Inflammatory macrophage treated with lipopolysaccharide for 1 hour (primary cell): ENCODE measurements around the gene SERPINB4.
"Not testable (repeated sequence)": the region's sequence is repeated elsewhere in the genome, so short reads cannot be mapped to it uniquely, and the experiment has no call there.

Experiments used
- DNase-seq, 2 donors: peaks; one replicate each; pipeline ENCODE4 v3.0.0-alpha.2; 2020 to 2022

Gene SERPINB4

DNA sequence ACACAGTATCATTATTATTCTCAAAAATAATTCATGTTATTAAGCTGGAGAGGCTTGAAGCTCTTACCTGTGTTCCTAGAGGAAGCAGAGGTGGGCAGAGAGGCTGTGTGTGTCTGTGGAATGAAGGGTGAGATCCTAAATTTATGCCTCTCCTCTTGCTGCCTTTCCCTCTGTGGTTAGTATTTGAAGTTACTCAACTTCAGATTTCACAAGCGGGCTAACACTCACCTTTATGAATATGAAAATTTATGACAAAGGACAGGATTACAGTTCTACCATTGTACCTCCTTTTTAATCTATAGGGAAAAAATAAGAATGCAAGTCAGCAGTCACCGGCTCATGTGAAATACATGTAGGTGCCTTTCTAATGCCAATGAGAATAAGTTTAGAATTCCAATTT lies at the start of gene SERPINB4:
SERPINB4 (minus strand) TSS at position 115 of the 400 bp plus-strand sequence. CDS start 679 bp downstream, outside the sequence.
- not testable (repeated sequence) for DNase-seq

DNA sequence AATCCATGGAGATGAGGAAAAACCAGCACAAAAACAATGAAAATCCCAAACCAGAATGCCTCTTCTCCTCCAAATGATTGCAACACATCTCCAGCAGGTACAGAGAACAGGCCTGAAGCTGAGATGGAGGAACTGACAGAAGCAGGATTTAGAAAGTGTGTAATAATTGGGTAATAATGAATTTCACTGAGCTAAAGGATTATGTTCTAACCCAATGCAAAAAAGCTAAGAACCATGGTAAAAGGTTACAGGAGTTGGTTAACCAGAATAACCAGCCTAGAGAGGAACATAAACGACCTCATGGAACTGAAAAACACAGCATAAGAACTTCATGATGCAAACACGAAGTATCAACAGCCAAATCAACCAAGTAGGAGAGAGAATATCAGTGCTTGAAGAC lies 45.0 kb upstream of the SERPINB4 start:
- no peak for DNase-seq

DNA sequence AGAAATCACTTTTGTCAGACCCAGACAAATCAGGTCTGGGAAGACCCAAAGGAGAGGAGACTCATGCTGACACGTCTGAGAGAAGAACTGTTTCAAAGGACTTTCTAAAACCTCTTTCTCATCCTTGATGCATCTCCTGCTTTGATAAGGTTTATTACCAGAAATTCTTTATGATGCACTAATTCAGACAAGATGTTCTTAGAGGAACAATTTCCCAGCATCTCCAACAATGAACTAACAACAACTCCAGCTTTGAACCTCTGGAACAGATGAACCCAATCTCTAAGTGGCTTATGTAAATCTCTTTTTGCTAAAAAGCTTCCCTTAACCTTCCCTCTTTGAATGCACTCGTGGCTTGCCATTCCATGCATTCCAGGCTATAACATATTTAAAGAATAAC lies 42.8 kb upstream of the SERPINB4 start:
- no peak for DNase-seq

DNA sequence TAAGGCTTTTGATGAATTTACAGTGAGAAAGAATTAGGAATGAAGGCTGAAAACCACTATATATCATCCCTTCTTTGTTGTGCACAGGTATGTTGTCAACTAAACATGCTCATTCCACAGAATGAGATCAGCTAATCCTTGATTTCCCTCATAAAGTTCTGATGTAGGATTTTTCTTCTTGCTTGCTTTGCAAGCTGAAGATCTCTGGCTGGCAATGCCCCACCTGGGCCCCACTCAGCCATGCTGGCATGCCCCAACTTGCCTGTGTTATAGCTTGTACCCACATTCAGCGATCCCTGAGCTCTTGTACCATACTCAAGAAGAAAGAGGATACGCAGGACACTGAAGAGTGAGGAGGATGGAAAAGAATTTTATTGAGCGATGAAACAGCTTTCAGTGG lies 40.7 kb upstream of the SERPINB4 start:
- DNase-seq: no peak

DNA sequence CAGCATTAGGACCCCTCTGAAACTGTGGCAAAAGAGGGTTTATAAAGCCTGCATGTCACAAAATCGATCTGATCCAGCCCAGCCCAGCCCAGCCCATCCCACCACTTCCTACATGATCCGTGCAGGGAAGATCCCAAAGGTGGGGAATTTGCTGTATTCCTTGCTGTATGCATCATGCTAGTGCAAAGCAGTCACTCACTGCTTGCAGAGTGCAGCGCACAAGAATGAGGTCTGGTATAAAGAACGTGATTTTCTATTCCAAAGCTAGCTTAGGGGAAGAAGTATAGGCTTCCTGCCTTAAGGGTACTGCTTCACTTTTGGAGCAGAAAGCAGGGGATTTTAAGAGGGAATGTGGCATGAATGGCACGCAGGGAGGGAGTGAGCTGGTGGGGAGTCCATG lies 39.8 kb upstream of the SERPINB4 start:
- DNase-seq: no peak

DNA sequence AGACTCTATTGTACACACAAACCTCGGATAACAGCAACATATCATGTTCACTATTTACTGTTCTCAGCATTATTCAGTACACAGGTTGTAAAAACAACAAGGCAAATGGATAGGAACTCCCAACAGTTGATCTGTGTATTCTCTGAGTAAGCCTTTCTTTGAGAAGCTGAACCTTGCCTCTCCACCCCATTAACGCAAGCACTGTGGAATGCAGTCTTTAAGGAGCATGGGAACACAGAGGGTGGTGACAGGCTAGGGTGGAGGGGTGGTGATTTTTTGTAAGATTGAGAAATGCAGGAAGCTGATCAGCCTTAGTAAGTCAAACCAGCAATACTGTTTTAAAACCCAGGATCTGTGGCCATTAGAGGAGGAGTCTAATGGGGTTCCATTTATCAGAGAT lies 39.1 kb upstream of the SERPINB4 start:
- DNase-seq: no peak

DNA sequence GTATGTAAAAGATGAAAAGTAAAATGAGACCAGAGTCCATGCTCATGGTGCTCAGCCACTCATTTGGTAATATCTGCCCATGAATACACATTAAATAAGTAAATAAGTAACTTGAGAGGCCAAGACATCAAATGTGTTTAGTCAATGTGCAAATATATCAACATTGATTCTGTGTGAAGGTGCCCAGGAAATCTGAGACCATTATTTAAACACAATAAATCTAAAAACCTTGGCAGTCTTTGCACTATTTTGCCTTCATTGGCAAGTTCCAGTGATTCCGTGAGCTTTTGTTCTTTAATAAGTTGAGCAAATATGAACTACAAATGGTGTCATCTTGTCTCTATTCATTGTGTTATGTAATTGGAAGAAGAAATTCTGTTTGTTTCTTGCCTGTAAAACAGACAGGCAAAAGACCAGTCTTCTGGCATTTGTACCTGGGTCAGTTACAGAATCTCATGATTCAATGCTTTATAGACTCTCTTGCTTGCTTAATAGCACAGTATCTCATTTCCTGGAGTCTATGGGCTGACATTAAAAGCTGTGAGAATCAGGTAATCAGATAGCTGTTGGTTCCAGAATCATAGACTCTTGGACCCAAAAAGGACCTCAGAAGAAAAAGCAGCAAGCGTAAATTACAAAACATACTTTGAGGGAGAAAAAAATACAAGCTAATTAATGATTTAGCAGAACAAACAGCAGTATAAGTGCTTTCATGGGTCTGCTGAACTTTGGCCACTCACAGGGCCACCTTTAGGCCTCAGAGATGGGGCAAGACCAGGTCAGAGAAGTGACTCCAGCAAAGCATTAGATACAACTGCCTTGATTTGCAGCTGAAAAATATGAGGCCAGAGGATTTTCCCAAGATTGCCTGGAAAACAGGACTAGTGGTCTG lies 37.6 kb upstream of the SERPINB4 start:
- DNase-seq: no peak

DNA sequence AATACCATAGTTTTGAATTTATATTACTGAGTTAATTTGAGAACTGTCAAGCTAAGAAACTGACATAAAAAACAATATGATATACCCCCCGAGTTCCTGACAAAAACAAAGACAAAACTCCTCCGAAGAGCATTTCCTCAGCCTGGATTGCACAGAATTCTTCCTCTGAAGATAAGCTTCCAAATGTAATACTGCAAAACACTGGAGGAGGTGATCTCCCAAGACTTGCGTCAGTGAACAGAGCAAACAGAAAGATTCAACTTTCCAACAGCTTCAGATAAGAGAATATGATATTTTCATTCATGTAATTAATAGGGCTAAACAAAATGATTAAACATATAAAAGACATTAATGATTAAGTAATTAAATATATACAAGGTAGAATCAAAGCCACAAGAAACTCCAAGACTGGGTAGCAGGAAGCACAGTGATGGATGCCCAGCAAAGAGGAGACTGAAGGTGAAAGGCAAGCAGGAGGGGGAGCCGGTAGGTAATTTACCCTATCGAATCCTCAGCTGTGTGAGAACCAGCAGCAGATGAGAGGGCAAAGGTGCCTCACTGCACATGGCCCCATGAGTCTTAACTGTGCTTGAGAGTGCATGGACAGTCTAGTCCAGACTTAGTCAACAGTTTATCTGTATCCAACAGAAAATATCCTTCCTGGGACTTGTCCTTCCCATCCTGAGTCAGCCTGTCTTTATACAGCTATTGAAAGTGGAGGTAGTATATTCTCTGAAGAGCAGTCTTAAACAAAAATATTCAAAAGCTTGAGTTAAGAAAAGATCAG lies 36.0 kb upstream of the SERPINB4 start:
- no peak for DNase-seq

DNA sequence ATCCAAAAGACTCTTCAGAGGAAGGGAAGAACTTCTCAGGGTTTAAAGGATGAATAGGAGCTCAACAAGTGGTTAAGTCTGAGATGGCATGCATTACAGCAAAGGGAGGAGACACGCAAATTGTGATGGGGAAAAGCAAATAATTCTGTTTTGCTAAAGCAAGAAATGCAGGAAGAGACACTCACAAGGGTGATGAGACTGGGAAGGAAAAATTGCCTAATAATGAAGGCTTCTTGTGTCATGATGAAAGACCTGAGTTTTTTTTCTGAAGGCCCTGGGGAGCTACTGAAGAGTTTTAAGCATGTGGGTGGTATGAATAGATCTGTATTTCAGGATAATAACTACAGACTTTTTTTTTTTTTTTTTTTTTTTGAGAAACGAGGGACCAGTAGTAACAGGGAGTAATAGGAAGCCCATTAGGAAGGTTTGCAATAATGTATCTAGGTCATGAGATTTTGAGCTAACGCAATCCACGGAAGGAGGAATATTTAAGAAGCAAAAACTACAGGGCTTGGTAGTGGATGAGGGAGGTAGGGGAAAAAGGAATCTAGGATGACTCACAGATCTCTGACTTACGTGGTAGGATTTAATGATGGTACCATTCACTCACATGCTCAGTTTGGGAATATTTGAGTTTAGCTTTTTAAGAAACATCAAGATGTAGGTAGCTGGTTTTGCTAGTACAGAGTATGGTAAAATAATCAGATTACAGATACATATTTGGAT lies 33.6 kb upstream of the SERPINB4 start:
- peak; percentile 37 to 50 for DNase-seq

DNA sequence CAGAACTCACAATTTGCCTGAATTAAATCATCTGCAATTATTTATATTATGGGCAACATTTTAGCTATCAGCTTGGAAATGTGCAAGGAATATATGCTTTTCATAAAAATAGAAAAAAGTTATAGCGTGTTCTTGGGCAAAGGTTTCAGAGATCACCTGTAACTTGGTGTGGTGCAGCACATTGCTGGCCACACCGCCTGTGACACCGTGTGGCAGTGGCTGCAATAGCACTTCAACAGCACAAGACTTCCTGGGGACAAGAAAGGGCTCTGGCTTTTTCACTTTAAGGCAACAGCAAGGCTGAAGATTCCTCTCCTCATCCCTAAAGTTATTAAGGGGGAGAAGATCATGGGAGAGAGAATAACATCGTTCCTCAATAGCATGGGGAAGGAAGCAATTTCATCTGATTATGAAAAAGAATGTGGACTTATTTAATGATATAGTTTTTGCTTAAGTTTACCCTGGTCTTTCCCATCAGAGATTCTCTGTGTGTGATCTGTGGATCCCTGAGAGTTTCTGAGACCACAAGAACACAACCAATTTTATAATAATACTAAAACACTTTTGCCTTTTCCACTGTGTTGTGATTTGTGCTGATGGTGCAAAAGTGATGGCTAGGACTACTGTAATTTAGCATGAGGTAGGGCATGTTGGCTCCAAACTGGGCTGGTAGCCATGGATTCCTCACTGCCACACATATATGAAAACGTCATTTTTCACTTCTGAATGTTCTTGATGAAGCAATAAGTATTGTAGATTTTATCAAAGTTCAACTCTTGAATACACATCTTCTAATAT lies 32.7 kb upstream of the SERPINB4 start:
- DNase-seq: no peak

DNA sequence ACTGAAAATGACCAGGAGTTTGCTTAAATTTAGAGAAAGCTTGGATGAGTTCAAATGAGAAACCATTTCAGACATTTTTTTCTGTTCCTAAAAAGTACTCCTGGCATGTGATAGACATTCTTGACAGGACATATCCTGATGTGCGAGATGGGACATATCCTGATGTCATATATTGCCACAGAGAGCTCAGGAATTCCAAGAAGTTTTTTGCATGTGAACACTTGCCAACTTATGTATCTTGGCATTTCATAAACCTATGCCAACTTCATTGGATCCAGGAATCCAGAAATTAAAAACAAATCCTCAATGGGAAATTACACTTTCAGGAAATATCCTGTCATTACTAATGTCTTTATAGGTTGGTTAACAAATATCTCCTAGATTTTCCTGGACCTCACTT lies 20.5 kb upstream of the SERPINB4 start:
- DNase-seq: no peak

DNA sequence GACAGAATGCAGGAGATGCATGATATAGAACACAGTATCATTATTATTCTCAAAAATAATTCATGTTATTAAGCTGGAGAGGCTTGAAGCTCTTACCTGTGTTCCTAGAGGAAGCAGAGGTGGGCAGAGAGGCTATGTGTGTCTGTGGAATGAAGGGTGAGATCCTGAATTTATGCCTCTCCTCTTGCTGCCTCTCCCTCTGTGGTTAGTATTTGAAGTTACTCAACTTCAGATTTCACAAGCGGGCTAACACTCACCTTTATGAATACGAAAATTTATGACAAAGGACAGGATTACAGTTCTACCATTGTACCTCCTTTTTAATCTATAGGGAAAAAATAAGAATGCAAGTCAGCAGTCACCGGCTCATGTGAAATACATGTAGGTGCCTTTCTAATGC lies 17.7 kb upstream of the SERPINB4 start, which contains the start of gene SERPINB3:
SERPINB3 (minus strand) TSS at position 144 of the 400 bp plus-strand sequence. CDS start 677 bp downstream, outside the sequence.
- not testable (repeated sequence) for DNase-seq

DNA sequence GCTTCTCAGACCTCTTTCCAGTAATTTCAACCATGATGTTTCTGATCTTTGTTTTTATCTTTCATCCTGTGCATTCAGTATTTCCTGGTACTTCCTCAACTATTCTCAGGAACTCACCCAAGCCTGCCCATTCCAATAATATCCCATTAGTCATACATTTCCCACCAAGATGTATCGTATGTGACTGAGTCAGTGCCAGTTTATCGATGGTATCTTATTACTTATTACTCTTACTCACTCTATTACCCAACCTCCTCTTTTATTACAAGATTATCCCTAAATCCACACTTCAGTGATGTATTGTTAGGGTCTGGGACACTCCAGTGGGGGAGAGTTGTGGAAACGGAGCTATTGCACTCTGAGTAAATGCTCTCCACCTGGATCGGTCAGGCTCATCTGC lies 14.9 kb upstream of the SERPINB4 start:
- DNase-seq: not testable (repeated sequence)

DNA sequence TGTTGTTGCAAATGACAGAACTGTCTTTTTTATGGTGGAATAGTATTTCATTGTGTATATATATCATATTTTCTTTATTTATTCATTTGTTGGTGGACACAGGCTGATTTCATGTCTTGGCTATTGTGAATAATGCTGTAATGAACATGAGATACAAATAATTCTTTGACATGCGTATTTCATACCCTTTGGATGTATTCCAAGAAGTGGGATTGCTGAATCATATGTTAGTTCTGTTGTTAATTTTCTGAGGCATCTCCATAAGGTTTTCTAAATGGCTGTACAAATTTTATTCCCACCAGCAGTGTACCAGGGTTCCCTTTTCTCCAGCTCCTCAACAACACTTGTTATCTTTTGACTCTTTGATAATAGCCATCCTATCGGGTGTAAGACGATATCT lies 6.2 kb upstream of the SERPINB4 start:
- not testable (repeated sequence) for DNase-seq

DNA sequence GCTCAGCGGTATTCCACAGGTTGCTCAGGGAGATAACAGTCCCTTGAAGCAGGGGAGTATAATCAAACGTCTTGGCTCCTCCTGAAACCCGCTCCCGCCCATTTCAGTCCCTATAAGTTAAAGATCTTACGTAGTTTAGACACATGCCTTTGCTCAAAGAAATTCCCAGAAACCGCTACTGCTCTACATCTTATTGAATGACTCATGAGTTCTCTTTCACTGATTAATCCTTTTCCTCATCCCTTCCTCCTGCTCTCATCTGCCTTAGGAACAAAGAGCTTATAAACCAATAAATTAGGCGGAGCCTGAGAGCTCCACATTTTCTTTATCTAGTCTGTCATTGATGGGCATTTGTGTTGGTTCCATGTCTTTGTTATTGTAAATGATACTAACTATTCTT lies 4.2 kb upstream of the SERPINB4 start:
- DNase-seq: no peak

DNA sequence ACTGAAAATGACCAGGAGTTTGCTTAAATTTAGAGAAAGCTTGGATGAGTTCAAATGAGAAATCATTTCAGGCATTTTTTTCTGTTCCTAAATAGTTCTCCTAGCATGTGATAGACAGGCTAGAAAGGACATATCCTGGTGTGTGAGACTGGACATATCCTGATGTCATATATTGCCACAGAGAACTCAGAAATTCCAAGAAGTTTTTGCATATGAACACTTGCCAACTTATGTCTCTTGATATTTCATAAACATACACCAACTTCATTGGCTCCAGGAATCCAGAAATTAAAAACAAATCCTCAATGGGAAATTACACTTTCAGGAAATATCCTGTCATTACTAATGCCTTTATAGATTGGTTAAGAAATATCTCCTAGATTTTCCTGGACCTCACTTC lies 2.9 kb upstream of the SERPINB4 start:
- peak; percentile 3 to 7 for DNase-seq

DNA sequence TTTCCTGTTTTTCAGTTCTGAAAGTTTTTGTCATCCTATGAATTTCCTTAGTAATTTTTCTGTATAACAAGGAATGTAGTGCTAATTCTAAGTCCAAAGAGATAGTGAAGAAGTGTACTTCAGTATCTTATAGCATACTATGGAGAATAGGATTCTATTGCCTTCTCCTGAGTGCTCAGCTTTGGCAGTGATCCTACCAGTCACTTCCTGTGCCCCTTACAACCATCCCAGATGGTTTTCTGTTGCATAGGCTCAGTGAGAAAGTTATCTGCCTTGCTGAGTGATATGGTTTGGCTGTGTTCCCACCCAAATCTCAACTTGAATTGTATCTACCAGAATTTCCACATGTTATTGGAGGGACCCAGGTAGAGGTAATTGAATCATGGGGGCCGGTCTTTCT lies 638 bp upstream of the SERPINB4 start:
- not testable (repeated sequence) for DNase-seq

DNA sequence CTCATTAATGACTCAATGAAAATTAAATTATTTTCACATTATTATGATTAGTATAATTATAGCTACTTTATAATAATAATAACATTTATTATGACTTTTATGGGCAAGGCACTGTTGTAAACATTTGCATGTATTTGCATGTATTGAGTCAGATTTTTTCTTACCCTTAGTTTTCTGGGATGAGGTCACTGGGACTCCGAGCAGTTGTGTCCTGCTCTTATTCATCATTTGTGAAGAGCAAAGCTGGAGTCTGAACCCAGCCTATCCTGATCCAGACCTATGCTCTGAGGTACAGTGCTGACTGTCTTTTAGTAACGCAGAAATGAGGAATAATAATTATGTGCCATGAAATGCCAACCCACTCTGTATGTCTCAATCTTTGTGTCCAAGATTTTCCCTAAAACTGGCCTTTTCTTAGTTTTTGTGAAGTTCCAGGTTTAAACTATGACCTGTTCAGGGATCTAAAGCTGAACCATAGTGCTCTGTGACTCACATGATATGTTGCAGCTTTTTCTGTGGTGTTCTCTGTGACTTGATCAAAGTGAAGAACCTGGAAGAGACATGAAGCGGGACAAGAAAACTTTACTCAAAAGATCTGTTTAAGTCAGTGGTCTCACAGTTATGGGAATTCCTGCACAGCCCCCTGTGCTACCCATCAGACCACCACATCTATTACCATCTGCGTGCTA lies 1.2 kb downstream of the SERPINB4 start:
- DNase-seq: not testable (repeated sequence)

DNA sequence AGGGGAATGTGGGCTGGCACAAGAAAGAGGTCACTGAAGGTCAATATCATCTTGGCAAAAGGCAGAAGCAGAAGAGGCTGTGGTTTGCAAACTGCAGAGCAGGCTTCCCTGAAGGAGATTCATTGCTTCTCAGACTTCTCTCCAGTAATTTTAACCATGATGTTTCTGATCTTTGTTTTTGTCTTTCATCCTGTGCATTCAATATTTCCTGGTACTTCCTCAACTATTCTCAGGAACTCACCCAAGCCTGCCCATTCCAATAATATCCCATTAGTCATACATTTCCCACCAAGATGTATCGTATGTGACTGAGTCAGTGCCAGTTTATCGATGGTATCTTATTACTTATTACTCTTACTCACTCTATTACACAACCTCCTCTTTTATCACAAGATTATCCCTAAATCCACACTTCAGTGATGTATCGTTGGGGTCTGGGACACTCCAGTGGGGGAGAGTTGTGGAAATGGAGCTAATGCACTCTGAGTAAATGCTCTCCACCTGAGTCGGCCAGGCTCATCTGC lies 2.8 kb downstream of the SERPINB4 start:
- DNase-seq: not testable (repeated sequence)

DNA sequence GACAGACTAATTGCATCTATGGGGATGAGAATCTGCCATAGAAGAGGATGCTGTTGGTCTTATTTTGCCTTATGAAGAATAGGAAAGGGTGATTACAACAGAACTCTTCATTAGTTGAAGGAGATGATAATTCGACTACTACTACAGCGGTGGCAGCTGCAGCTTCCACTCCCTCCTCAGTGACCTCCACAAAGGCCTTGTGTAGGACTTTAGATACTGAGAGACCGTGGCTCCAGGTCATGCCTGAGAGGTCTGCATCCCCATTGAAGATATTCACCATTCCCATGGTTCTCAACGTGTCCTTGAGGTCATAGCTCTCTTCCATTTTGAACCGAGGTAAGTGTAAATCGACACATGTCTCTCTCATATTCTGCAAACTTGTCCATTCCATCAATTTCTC lies 6.4 kb downstream of the SERPINB4 start:
- DNase-seq: no peak

DNA sequence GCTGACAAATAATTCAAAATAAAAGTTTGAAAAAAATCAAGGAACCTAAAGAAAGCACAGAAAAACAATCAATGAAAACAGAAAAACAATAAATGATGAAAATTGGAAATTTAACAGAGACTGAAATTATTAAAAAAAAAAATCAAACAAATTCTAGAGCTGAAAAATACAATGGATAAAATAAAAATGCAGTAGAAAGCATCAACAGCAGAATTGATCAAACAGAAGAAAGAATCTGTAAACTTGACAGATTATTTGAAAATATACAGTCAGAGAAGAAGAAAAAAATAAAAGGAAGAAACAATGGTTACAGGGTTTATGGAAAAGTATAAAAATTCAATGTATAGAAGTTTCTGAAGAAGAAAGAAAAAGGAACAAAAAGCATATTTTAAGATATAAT lies 16.2 kb downstream of the SERPINB4 start:
- no peak for DNase-seq
